AG10803 (cell line): ENCODE measurements around the gene ZFR2.
"Not testable (repeated sequence)": the region's sequence is repeated elsewhere in the genome, so short reads cannot be mapped to it uniquely, and the experiment has no call there.

Experiments
- DNase-seq: peaks from one replicate; pipeline ENCODE4 v3.0.0; 2010; ENCODE audit warnings: low read depth
- H3K4me3 ChIP-seq: 2 replicates; pipeline ENCODE4 v1.5.1; 2011; ENCODE audit warnings: mild to moderate bottlenecking, low read length, control low read depth
- TF ChIP-seq, protein P1 (sequence below): conservative IDR thresholded peaks from 2 replicates; pipeline ENCODE4 v1.5.1; 2011; ENCODE audit warnings: mild to moderate bottlenecking, low read length, control low read depth, inconsistent platforms

ZFR2 gene

DNA sequence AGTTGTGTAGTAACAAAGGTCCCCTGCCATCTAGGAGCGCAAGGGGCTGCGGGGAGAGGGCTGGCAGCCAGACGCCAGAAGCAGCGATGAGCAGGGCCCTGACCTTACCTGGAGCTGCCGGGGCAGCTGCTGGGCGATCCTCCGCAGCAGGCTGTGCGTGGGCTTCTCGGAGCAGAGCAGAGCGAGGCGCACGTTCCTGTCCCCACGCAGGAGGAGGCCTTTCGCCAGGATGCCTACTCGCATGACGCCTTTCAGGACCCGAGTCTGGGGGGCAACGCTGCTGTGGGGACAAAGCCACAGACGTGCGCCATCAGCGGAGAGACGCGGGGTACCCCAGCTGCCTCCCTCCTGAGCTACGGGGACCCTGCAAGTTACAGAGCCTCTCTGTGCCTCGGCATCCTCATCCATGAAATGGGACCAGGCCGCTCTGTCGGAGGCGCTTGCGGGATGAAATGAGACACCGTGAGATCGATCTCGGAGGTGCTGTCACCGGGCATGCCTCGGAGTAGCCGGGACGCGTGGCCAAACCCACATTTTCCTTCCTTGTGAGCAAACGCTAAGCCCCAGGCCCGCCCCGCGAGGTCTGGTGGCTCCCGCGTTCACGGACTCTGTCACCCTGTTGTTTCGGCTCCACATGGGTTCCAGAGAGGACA lies 52.1 kb downstream of the ZFR2 start:
- DNase-seq = no peak
- H3K4me3 ChIP-seq = no peak overlapping the region
- TF ChIP-seq, protein P1, sequence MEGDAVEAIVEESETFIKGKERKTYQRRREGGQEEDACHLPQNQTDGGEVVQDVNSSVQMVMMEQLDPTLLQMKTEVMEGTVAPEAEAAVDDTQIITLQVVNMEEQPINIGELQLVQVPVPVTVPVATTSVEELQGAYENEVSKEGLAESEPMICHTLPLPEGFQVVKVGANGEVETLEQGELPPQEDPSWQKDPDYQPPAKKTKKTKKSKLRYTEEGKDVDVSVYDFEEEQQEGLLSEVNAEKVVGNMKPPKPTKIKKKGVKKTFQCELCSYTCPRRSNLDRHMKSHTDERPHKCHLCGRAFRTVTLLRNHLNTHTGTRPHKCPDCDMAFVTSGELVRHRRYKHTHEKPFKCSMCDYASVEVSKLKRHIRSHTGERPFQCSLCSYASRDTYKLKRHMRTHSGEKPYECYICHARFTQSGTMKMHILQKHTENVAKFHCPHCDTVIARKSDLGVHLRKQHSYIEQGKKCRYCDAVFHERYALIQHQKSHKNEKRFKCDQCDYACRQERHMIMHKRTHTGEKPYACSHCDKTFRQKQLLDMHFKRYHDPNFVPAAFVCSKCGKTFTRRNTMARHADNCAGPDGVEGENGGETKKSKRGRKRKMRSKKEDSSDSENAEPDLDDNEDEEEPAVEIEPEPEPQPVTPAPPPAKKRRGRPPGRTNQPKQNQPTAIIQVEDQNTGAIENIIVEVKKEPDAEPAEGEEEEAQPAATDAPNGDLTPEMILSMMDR = no peak

- not testable (repeated sequence) for H3K4me3 ChIP-seq, DNase-seq
Measured at GRCh38 chr19:3816148-3816547, 52.7 kb downstream of the ZFR2 start.

GRCh38 chr19:3814648-3815047 lies 54.2 kb downstream of the ZFR2 start:
- TF ChIP-seq, protein P1 = no peak
- DNase-seq = no peak
- no peak overlapping the region for H3K4me3 ChIP-seq

GRCh38 chr19:3813473-3814392 lies 55.1 kb downstream of the ZFR2 start:
- H3K4me3 ChIP-seq = no peak overlapping the region
- DNase-seq = no peak
- TF ChIP-seq, protein P1 = no peak

GRCh38 chr19:3810708-3811355 lies 58.0 kb downstream of the ZFR2 start:
- TF ChIP-seq, protein P1 = no peak
- H3K4me3 ChIP-seq = no peak overlapping the region

DNA sequence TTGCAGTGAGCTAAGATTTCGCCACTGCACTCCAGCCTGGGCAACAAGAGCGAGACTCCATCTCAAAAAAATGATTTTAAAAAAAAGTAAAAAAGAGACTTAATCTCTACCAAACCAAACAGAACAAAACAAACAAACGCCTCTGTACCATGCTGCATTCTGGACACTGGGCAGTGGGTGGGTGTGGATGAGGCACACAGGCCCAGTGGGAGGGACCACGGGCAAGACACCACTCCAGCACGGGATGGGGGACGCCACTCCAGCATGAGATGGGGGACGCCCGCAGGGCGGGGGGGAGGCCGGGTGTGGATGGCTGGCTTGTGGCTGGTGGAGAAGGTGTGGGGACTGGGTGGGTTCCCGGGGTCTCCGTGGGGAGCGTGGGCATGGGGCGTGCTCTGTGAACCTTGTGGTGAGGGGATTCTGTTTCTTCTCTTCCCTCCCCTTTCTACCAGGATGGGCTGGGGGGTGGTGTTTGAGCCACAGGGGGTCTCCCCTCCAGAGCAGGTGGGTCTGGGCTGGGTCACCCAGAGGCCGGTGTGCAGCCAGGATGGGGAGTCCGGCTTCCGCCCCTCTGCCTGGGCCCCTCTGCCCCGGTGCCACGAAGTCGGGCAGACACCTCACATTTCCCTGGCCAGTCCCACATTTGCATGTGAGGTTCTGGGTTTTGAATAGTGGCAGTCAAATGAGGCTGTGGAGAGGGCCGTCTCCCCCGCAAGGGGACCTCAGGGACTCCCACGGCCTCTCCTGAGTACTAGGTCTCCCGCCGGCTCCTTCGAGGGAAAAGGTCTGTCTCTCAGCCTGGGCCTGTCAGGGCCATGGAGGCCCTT lies 58.7 kb downstream of the ZFR2 start:
- no peak overlapping the region for H3K4me3 ChIP-seq
- TF ChIP-seq, protein P1 = no peak
- DNase-seq = no peak

More at GRCh38 chr19:3810708-3811355, 58.0 kb downstream of the ZFR2 start:
- DNase-seq = no peak
